Esophagus mucosa (tissue), 1 donor: ENCODE measurements around the gene PARM1. TPM values are rescaled to one million over a fixed set of nuclear protein-coding genes. Genes with fewer than 3 reads are reported as not detected.

Experiments
- ATAC-seq: fragments of 200-7000 bp; cut with Tn5 transposase; one replicate; pipeline ENCODE4 v1.9.1; 2020
- total RNA-seq: library from RNA; stranded (reverse); gene quantifications from one replicate; pipeline ENCODE4 v1.2.4, GENCODE V29; 2023
- donor health status: DM: yes; HTN: yes; CAD: no.

PARM1 gene
- total RNA-seq, 1 donor from 2014 or later: 1.8 TPM

DNA sequence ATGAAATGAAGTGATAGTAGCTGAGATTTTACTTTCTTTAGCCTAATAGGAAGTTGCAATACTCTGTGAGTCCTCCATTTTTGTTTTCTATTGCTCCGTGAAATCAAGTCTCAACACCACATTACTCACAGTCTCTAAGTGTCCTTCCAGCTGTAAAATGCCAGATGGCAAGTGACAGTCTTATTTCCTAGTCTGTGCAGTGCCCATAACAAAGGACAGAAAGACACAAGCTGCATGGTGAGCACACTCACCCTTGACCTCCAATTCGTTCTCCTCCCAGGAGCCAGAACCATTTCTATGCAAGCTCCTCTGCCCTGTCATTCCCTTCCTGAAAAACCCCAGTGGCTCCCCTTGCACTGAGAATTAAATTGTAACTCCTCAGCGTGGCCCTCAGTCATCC is 101.6 kb downstream of the PARM1 start:
- no peak for ATAC-seq

DNA sequence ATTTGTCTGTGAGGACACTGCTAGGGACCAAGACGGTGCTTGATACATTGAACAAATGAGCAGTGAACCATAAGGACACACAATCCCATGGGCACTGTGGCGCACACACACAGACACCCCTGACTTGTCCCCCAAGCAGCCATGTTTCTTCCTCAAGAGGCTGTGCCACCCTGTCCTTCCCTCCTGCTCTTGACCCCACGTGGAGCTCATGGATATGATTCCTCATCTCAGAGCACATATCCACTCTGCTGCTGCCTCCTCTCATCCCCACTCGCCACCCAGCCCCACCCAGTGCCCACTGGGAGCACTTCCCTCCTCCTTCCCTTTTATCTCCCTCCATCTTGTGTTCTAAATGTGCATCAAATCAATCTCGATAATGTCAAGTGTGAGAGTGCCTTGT is 102.4 kb downstream of the PARM1 start:
- ATAC-seq: no peak

DNA sequence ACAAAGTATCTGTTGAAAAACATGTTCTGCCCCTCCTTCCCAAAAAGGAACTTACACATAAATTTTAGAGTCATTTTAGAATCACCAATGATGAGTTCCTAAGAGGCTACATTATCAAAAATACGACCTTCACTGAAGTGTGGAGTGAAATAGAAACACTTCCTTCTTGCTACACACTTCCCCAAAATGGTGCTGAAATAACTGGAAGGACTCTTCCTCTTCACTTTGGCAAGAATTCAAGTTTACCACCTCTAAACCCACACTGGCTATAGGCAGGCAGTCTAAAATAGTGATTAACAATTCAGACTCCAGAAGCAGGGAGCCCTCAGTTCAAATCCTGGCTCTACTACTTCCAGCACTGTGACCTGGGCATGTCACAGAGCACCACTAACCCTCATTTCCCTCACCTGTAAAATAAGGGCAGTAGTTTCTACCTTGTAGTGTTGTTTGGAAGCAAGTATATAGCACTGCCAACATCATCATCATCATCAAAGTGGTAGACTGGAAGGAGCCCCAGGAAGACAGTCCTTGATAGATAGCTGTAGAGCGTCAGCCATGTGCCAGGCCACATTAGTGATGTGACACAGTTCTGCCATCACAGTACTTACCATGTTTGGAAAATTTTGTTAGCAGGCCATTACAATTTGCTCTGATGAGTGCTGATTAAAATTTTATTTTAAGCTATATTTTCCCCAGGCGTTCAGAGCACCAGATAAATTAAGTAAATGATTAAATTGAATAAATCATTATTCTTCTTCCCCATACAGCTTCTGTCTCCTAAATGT is 103.3 kb downstream of the PARM1 start:
- ATAC-seq: no peak

DNA sequence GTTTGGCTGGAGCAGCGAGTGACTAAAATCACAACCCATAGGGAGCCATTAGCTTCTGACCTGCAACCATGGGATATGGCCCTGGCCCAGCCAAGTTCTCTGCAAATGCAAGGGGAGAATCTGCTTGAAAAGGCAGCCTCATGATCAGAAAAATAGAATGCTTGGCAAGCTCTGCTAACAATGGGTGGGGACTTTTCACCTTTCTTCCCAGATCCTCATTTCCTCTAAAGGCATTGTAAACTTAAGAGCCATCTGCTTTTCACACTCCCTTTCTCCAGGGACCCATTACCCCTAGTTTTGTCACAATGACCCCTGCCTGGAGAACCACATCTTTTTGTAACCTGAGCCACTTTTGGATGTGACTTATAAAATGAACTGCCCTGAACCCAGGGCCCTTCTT is 104.3 kb downstream of the PARM1 start:
- ATAC-seq: no peak

DNA sequence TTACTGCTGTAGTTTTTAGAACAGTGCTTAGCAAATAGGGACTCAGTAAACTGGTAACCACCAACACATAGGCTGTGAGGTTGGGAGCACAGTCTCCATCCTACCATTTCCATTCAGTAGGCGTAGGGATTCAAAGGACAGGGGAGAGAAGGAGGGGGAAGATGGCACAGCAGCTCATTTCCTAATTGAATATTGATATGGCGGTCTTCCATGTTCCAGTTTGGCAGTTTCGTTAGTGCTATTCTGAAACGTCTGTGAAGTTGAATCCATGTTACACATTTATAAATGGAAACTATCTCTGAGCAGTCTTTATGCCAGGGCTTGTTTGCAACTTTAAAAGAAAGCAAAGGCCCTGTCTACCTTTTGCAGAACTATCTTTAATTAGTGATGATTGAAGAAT is 105.5 kb downstream of the PARM1 start:
- ATAC-seq: no peak

DNA sequence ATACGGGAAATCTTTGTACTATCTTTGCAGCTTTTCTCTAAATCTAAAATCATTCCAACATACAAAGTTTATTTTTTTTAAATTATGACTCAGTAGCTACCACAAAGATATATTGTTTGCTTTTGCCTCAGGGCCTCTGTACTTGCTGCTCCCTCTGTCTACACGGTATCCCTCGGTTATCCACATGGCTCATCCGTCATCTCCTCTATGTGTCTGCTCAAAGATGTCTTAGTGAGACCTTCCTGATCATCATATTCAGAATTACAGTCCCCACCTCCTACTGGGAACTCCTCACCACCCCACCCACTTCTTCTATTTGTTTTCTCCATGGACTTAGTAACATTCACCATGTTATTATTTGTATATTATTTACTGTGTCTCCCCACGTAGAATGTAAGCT is 107.8 kb downstream of the PARM1 start:
- ATAC-seq: no peak

DNA sequence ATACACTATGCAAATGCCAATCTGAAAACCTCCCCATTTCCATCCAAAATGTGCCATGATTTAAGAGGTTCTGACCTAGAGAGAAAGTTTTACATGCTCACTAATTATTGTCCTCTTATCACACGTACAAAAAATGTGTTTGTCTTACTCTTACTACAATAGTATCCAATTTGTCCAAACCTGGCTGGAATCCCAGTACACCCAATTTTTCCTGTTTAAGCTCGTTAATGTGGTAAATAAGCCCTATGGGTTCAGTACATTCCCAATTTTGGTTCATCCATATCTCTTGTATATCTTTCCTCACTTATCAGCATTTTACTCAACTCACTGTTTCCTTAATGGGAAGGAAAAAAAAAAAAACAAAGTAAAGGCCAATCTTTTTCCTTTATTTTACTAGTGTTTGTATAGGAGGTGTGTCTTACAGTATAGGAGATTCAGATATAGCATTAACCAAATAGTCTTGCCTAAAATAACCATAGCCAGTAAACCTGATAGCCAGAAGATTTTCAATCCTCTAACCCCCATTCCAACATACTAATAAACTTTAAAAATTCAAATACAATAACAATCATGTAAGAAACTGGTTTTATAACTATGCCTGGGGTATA is 109.8 kb downstream of the PARM1 start:
- ATAC-seq: no peak

DNA sequence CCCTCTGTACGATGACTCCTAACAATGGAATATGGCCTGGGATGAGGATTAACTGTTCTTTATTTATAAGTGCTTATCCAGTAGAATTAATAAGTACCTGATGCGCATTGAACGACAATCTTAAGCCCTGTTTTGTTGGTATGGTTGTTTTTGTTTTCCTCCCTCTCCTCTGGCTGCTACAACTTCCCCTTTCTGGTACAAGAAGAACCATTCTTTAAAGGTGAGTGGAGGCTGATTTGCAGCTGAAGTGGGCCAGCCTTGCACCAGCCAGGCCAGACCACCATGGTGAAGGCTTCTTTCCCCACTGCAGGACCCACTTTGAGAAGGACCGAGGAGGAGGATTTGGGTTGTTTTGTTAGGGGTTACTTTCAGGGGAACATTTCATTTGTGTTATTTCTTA is 113.3 kb downstream of the PARM1 start:
- ATAC-seq: no peak

DNA sequence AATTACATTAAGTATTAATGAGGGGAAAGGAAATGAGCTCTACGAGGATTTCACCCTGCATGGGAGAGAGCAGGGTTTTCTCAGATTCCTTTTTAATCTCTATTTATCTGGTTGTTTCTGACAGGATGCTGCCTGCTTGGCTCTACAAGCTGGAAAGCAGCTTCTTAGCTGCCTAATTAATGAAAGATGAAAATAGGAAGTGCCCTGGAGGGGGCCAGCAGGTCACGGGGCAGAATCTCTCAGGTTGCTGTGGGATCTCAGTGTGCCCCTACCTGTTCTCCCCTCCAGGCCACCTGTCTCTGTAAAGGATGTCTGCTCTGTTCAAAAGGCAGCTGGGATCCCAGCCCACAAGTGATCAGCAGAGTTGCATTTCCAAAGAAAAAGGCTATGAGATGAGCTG is 113.7 kb downstream of the PARM1 start:
- no peak for ATAC-seq

DNA sequence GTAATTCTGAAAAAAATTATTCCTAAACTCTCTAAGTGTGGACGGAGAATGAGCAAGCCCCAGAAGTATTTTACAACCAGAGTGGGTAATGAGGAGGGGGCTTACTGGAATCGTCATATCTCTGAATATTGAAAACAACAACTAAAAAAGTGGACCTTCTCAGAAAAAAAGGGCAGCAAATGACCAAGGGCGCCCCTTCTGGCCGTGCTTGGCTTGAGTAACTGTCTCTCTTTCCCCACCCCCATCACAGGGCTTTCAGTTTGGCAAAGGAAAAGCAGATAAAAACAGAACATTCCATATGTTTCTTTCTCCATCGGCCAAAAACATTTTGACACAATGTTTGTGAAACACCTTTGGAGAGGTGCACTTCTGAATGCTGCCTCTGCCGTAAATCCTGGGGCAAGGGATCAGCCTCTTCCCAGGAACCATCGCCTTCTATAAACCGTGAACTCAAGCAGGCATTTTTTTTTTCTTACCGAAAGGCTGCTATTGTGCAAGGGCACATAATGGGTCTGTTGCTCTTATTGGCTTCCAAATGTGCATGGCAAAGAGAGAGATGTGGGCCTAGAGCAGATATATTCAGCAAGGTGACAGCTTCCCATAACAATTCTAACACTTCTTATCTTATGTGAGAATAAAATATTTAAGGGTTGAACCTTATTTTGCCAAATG is 115.4 kb downstream of the PARM1 start:
- no peak for ATAC-seq

DNA sequence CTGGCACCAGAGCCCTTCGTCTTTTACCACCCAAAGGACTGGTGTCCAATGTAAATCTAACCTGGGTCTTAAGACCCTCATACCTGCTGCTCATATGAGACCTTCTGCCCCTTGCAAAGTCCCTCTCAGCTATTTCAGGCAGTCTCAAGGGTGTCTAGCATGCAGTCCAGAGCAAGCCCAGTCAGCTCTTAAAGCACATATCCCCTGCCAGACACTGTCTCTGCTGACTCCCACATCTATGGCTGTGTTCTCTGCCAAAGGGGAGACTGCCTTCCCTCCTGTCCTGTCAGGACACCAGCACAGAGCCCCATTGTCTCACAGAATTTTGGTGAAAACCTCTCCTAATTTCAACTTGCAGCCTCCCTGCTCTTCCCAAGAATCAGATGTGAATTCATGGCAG is 118.5 kb downstream of the PARM1 start:
- ATAC-seq: no peak

DNA sequence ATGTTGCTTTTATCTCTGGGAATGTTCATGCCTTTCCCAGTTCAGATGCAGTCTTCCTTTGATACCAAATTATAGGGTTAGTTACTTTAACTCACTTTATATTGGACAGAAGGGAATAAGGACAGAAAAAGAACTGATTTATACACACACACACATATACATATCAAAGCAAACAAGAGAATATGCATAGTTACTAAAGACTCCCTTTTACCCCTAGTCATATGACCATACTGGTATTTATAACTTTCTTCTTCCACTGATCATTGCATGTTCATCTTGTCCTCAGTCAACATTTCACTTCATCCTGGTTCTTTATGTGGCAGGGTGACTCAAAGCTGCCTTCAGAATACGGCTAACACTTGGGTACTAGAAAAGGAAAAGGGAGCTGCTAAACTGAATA is 120.4 kb downstream of the PARM1 start:
- no peak for ATAC-seq

DNA sequence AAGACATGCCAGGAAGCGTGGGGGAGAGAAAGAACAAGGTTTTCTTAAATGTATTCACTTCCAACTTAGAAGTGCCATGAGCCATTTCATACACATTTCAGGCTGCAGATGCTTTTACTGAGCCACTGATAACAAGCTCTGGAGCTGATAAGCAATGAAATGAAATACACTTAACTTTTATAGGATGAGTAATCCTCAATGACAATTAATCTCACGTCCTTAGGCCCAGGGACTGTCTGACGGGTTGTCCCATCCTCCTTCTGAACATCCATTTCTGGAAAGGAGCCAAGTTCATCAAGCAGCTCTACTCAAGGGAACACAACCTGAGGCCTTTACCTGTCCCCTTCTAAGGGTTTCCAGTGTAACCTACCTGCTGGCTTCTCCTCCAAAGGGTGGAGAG is 121.2 kb downstream of the PARM1 start:
- no peak for ATAC-seq

DNA sequence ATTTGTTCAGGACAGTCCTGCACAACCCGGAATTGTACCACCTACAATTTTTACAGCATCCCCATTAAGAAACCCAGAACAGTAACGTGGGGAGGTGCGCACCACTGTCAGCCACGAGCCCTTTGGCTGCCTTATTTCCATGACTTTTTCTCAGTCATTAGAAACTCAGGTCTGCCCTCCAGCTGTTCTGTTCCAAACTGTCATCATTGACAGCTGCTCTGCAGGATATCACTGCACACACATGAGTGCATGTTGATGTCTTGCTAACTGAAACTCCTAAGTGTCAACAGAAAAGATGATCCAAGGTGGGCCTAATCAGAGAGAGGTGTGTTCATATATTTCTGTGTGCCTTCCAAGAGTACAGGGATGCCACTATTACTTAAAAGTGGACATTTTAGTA is 123.4 kb downstream of the PARM1 start:
- no peak for ATAC-seq

DNA sequence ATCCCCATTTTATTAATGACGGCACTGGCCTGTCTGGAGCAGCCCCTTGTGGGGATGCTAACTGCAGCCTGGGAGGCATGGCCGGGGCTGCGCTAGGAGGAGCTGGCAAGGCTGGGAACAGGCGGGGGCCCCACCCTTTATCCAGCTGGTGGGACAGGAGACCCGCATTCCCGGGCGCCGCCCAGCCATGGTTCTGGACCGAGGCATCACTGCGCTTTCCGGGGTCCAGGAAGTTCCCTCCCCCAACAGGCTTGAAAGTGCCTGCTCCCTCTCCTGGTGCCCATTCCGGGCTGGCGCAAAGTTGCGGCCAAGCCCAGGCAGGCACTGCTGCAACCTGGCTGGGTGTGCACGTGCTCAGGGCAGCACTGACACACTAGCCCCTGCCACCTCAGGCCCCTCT is 124.5 kb downstream of the PARM1 start:
- ATAC-seq: no peak

DNA sequence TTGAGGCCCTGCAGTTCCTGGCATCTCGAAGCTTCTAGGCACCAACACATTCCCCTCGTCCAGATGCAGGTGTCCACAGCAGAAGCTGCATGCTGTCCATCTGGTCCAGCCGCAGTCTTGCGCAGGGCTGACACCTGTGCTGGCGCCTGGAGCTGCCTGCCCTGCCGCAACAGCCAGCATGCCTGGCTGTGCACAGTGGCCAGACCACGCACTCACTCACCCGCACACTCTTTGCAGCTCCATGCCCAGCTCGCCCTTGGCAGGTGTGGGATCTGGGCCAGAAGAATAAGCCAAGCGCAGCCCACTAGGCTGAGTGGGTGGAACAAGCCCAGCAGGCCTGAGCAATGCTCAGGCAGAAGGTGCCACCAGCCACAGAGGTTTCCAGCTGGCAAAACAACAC is 125.6 kb downstream of the PARM1 start:
- ATAC-seq: peak; percentile 17

DNA sequence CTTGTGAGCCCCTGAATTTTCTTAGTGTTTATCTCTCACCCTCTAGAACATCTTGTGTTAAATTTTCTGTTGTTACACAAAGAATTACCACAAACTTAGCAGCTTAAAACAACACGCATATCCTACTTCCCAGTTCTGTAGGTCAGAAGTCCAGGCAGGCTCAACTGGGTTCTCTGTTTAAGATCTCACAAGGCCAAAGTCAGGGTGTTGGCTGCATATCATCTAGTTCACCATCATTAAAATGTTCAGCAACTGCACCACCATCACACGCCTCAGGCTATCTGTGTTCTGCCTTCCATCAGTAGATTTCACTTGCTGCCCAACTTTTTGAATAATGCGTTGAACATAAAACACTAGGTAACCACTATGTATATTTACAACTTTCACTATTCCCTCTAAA is 130.5 kb downstream of the PARM1 start:
- ATAC-seq: no peak

DNA sequence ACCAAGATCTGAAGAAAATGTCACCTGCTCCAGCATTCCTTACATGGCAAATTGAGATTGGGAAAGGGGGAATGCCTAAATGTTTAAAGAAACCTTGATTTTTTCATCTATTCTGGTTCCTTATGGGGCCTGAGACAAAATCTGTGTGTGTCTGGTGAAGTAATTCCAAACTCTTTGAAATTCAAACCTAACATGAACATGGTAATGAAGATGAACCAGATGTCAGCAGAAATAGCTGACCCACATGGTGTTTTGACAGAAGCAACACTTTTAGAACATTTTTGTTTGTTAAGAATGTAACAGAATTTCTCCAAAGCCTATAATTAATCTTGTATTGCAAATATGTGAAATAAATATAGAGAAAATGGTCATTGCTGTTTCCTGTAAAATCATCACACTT is 133.0 kb downstream of the PARM1 start:
- ATAC-seq: no peak

DNA sequence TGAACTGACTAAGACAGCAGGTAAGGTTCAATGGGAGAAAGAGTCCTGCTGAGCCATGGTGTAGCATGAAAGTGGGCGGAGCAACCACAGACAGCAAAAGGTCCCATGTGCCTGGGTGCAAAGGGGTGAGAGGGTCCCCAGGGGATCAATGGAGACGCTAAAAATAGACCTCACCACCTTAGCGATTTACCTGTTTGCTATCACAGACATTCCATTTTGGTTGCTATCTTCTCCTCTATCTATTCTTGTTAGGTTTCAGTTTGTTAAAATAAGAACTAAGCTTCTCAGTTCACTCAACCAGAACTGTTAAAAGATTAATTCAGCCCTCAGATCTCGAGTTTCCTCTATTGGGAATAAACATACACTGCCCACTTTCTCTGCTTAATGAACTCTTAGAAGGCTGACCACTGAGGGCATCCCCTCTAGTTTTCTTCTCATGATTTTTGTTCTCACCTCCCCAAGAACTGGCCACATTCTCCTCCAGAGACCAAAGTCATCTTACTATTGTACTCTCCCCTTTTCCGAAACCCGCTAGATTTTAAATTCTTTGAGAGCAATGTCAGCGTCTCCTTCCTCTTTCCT is 136.7 kb downstream of the PARM1 start:
- no peak for ATAC-seq

DNA sequence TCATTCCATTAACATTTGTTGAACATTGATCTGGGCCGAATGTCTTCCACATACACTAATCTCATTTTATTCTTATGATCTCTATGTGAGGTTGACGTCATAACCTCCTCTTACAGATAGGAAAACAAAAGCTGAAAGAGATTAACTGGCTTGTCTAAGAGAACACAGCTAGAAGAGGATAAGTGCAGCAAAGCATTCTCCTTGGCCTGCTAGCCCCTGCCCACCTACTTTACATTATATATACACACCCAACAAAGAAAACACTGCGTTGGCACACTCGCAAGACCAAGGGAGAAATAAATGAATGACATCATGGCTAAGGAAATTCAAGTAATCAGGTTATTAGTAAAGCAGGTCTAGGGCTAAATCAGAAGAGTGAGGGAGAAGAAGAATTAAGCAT is 138.4 kb downstream of the PARM1 start:
- no peak for ATAC-seq

DNA sequence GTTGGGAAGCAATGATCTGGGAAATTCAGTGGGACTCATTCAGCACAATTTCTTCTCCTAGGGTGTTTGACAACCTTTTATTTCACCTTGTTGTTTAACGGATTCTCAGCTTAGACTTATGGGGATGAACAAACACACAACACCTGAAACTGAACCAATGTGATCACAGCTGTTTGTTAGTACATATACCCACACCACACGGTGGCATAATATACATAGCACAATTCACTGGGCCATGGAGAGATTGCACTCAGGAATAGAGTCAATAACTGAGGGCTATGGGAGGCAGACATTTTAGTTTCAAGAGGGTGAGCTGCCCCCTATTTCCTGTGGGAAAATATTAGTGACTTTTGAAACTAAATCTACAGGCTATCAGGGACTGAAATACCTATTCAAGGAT is 148.0 kb downstream of the PARM1 start:
- ATAC-seq: no peak

DNA sequence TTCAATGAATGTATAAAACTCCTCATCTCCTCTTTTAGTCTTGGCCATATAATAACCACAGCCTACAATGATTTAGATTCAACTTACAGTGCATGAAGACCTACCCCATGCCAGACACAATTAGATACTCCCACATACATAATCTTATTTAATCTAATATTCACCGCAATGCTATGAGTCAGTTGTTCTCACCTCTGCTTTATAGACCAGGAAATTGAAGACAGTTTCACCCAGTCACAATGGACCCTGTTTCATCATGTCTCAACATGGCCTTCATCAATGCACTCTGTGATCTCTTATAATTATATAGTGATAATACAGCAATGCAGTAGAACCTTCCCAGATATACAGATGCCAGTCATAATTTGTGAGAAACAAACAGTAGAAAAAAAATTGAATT is 148.6 kb downstream of the PARM1 start:
- ATAC-seq: peak; percentile 100

DNA sequence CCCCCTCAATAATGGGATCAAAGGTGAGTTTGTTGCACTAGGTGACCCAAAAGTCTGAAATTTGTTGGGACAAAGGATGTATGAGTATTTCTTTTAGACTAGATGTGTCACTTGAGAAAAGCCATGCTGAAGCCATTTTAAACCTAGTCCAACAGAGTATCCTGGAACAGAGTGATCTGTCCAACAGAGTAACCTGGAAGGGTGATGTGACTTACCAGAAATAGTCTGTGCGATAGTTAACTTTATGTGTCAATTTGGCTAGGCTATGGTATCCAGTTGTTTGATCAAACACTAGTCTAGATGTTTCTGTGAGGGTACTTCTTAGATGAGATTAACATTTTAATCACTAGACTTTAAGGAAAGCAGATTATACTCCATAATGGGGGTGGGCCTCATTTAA is 154.5 kb downstream of the PARM1 start:
- no peak for ATAC-seq

DNA sequence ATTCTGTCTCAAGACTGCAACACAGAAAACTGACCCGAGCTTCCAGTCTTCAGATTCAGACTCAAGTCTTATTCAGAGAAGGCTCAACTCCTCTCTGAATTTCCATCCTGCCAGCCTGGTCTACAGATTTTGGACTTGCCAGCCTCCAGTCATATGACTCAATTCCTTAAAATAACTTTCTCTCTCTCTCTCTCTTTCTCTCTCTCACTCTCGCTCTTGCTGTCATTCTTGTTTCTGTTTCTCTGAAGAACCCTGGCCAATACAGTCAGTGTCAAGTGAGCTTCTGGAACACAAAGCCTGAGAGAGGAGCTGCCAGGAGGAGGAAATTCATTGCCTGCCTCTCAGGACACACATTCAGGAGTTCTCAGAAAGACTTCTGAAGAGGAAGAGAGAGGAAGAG is 154.9 kb downstream of the PARM1 start:
- ATAC-seq: no peak
